ENCODE results near the gene TMEM164.

- no peak for TF ChIP-seq CTCF (optimal IDR thresholded peaks at IDR 0.05 in 1 of 3, IDR thresholded peaks at IDR 0.05 in 1 of 3, conservative IDR thresholded peaks at IDR 0.05 in 1 of 3; ENCODE audit: extremely low read depth in 1 of 3, insufficient read depth in 2 of 3, low read length in 3 of 3)
- no peak for TF ChIP-seq EZH2 (IDR thresholded peaks at IDR 0.05; ENCODE audit: low read length)
These were observed 42.5 kb downstream of the TMEM164 start for GRCh38 chrX:110045421-110045820.
